Body of pancreas (tissue), 4 donors: ENCODE measurements around the gene CFDP1.

Source experiments
- CTCF ChIP-seq, 7 experiments: fragments of 450-650 bp in 4 of 7; fragments of 200-600 bp in 3 of 7; sonication (generic) in 3 of 7; IDR thresholded peaks; one replicate each; pipeline ENCODE4 v1.5.1; 2016 to 2019; ENCODE audit warnings: antibody characterized with exemption in 7 of 7
- POLR2A ChIP-seq, 3 donors: fragments of 450-650 bp; IDR thresholded peaks; one replicate each; pipeline ENCODE4 v1.6.1; 2016; ENCODE audit warnings: antibody characterized with exemption in 3 of 3, mild to moderate bottlenecking in 2 of 3

- TF ChIP-seq CTCF (IDR thresholded peaks at IDR 0.05) (no peak), POLR2A (IDR thresholded peaks at IDR 0.05) (no peak)
Measured at GRCh38 chr16:75482434-75483205, 49.3 kb upstream of the CFDP1 start.
